Activated naive CD4-positive, alpha-beta T cell treated with anti-CD3 and anti-CD28 coated beads, Interleukin-2, amount 10 ng/mL, durations not matched to agents 7 days and 5 days (primary cell): Measurements from ENCODE around the gene DDX56.
A peak's percentile ranks its signal among the peaks of the same experiment; 100 is the strongest.

Source experiments
- CTCF ChIA-PET: fragments of 350-600 bp; sonication (Branson Sonifier 250); formaldehyde crosslinking; loops from one replicate; lab custom pipeline; 2021; ENCODE audit warnings: antibody characterized with exemption; lab: Charles Lee
- DNase-seq: peaks from one replicate; pipeline ENCODE4 v3.0.0-alpha.2; 2020
- H3K27ac Mint-ChIP-seq: one replicate; pipeline ENCODE4 v1.8.0; 2021; ENCODE audit warnings: mild to moderate bottlenecking, moderate library complexity, mixed read lengths
- H3K27me3 Mint-ChIP-seq: one replicate; pipeline ENCODE4 v1.8.0; 2021; ENCODE audit warnings: mild to moderate bottlenecking, mixed read lengths
- H3K36me3 Mint-ChIP-seq: one replicate; pipeline ENCODE4 v1.8.0; 2021; ENCODE audit warnings: mixed read lengths
- H3K4me1 Mint-ChIP-seq: one replicate; pipeline ENCODE4 v1.8.0; 2021; ENCODE audit warnings: mixed read lengths
- H3K4me3 Mint-ChIP-seq: one replicate; pipeline ENCODE4 v1.8.0; 2021; ENCODE audit warnings: mild to moderate bottlenecking, moderate library complexity, mixed read lengths
- H3K9me3 Mint-ChIP-seq: one replicate; pipeline ENCODE4 v1.8.0; 2021; ENCODE audit warnings: mixed read lengths

DDX56 gene

DNA sequence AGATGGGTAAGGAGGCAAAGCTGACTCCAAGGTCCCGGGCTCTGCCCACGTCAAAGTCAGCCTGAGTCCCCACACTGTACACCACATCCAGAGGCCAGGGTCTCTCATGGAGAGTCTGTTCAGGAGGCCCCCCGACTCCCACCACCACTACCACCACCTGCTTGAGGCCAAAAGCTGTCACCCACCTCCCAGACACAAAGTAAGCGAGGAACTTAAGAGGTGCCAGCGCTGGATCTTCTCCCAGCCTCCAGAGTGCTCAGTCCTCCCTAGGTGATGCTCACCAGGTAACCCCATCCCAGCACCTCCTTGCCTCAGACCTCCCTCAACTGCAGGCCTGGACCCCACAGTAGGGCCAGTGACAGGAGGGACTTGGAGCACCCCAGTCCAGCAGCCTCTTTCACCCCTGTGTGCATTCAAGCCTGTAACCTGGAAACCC, 33.1 kb downstream of the DDX56 start:
- CTCF ChIA-PET: no interaction called here
- Mint-ChIP-seq H3K27ac (no peak overlapping the region), H3K27me3 (no peaks in the 10 kb centered on the region), H3K4me3 (no peak overlapping the region), H3K4me1 (no peaks in the 10 kb centered on the region), H3K36me3 (no peaks in the 10 kb centered on the region), H3K9me3 (no peaks in the 10 kb centered on the region)
- DNase-seq: no peak

DNA sequence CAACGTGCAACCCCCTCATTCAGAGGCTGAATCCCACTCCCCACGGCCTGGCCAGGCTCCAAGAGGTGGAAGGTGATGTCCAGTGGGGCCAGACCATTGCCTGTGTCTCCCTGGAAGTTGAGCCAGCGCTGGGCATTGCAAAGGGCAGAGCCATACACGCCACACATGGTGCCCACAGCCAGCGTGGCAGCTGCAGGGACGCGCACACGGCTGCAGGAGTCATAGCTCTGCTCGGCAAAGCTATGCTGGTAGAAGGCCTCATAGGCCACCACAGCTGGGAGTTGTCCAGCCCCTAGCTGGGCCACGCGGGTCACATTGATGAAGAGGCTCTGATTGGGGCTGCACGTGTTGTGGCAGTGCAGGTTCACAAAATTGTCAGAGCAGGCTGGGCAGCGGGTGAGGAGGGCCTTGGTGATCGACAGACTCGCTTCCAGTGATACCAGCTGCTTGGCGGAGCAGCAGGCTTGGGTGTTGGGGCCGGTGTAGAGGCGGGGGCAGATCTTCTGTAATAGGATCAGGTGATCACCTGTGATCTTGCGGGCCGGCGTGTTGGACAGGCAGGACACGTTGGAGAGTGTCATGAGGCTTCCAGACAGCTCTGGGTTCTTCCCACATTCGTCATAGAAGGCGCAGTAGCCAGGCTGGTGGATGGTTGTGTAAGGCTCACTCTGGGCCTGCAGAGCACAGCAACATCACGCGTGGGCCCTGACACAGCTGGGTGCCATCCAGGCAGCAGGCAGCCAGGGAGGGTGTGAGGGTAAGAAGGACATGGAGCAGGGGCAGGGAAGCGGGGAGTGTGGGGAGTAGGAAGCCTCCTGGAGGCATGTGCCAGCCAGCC, 33.8 kb downstream of the DDX56 start:
- H3K27me3 Mint-ChIP-seq: no peaks in the 10 kb centered on the region
- CTCF ChIA-PET: no interaction called here

DNA sequence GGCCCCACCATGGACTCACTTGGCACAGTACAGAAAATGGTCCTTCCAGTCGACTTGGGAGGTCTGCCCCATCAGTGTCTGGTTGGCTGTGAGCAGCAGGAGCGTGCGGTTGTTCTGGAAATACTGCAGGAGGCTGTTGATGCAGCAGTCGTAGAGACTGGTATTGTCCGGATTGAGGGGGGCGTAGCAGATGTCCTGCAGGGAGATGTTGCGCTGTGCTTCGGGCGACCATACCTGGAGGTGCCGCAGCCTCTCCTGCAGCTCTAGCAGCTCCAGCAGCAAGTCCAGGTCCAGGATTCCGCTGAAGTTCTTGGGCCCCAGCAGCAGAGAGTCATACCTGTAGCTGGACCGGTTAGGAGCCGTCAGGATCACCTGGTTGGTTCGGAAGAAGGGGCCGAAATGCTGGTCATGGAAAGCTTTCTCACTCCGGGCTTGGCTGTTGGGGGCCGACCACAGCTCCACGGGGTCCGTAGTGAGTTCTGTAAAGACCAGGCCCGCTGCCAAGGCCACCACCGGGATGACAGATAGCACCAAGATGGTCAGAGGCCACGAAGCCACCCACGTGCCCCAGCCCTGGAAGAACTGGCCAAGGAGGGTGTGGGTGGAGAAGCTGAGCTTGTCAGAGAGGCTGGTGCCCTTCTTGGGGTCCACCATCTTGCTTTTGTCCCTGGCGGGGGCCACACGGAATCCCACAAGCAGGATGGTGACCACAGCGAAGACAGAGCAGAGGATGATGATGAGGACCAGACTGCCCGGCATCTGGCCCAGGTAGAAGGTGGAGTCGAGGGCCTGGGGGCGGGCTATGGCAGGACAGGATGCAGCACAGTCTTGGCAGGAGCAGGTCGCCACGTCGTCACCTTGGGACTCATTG, 34.7 kb downstream of the DDX56 start:
- H3K36me3 Mint-ChIP-seq: no peaks in the 10 kb centered on the region
- no peaks in the 10 kb centered on the region for H3K9me3 Mint-ChIP-seq
- DNase-seq: no peak
- no peaks in the 10 kb centered on the region for H3K4me1 Mint-ChIP-seq
- no peaks in the 10 kb centered on the region for H3K27me3 Mint-ChIP-seq
- no peak overlapping the region for H3K27ac Mint-ChIP-seq
- CTCF ChIA-PET: interaction anchor here (1.4 kb wide), 1 partner anchor 26 kb away, joined by 4 read pairs; no protein-coding TSS in a partner anchor
- H3K4me3 Mint-ChIP-seq: no peak overlapping the region

More for the DNA sequence above, 33.8 kb downstream of the DDX56 start:
- no peaks in the 10 kb centered on the region for H3K36me3 Mint-ChIP-seq
- no peaks in the 10 kb centered on the region for H3K4me1 Mint-ChIP-seq
- no peak overlapping the region for H3K4me3 Mint-ChIP-seq
- DNase-seq: no peak
- H3K9me3 Mint-ChIP-seq: no peaks in the 10 kb centered on the region
- H3K27ac Mint-ChIP-seq: no peak overlapping the region

DNA sequence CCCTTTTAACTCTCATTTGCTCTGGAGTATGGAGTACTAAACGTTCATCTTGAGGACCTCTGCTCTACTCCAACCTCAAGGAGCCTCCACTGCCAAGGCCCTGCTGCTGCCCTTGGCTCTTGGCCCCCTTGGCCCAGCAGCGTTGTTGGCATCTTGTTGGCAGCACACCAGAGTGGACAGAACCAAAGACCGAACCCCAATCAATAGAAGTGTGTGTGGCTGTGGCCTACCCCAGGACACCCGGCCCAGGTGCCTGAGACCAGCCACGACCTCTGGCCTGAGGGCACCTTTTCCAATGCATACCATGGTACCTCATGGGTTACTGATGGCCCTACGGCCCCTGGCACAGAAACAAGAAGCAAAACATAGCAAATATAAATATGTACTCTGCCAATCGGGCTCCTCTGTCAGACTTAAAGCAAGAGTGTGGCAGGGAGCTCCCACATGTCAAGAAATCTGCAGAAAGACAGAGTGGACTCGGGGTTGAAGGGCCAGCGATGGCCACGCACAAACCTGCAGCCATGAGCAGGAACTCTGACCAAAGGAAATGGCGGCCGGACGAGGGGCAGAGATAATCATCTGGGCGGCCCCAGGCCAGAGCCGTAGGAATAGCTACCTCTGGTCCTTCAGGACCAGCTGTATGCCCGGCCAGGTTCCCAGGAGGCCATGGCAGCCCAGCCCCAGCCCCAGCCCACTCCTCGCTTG, 35.5 kb downstream of the DDX56 start:
- no peaks in the 10 kb centered on the region for H3K36me3 Mint-ChIP-seq

DNA sequence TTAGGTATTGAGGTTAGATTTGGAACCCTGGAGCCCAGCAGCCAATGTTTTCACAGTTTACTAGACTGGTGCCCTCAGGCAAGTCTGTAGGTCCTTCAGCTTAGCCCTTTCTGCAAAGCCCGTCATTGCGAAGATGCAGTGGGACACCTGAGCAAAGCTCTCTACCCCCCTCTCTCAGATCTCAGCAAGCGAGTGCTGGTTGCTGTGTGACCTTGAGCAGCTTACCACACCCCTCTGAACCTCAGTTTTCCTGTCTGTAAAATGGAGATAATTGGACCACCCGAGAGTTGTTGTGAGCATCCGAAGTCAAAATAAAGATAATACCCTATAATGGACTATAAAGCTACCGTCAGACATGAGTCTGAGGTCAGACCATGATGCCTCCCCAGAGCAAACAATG, 36.3 kb downstream of the DDX56 start:
- Mint-ChIP-seq H3K27me3 (peaks cover 3% of the 10 kb centered on the region), H3K9me3 (no peaks in the 10 kb centered on the region), H3K36me3 (no peaks in the 10 kb centered on the region), H3K27ac (no peak overlapping the region), H3K4me3 (no peak overlapping the region), H3K4me1 (no peaks in the 10 kb centered on the region)
- DNase-seq: peak; percentile 4
- CTCF ChIA-PET: interaction anchor here (0.6 to 1.4 kb wide), 2 partner anchors 28 to 40 kb away, joined by 3 to 4 read pairs; no protein-coding TSS in a partner anchor

More for the DNA sequence above, 35.5 kb downstream of the DDX56 start:
- CTCF ChIA-PET: interaction anchor here (1.4 kb wide), 1 partner anchor 27 kb away, joined by 4 read pairs; no protein-coding TSS in a partner anchor
- H3K27me3 Mint-ChIP-seq: peaks cover 2% of the 10 kb centered on the region
- no peaks in the 10 kb centered on the region for H3K4me1 Mint-ChIP-seq
- no peak overlapping the region for H3K27ac Mint-ChIP-seq
- DNase-seq: no peak
- H3K4me3 Mint-ChIP-seq: no peak overlapping the region
- no peaks in the 10 kb centered on the region for H3K9me3 Mint-ChIP-seq

DNA sequence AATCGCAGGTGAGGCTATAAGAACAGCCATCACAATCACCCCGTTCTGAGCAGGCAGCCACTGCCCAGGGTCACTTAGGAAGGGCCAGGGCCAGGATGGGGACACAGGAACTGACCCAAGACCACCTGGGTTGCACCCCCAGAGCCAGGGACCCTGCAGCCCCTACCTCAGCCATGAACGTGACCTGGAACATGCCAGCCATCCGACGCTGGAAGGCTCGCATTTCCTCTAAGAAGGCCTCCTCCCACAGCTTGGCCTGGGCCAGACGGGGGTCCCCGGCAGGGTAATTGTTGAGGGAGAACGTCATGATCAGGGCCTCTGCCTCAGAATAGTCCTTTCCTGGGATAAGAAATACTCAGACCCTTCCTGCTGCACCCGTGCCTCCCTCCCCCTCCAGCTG, 37.6 kb downstream of the DDX56 start:
- H3K9me3 Mint-ChIP-seq: no peaks in the 10 kb centered on the region
- no peaks in the 10 kb centered on the region for H3K36me3 Mint-ChIP-seq
- no peak overlapping the region for H3K4me3 Mint-ChIP-seq
- no peak for DNase-seq
- no peak overlapping the region for H3K27ac Mint-ChIP-seq
- H3K4me1 Mint-ChIP-seq: peaks cover 2% of the 10 kb centered on the region
- peaks cover 6% of the 10 kb centered on the region for H3K27me3 Mint-ChIP-seq
- CTCF ChIA-PET: interaction anchor here (1.0 kb wide), 1 partner anchor 21 kb away, joined by 3 read pairs; no protein-coding TSS in a partner anchor

DNA sequence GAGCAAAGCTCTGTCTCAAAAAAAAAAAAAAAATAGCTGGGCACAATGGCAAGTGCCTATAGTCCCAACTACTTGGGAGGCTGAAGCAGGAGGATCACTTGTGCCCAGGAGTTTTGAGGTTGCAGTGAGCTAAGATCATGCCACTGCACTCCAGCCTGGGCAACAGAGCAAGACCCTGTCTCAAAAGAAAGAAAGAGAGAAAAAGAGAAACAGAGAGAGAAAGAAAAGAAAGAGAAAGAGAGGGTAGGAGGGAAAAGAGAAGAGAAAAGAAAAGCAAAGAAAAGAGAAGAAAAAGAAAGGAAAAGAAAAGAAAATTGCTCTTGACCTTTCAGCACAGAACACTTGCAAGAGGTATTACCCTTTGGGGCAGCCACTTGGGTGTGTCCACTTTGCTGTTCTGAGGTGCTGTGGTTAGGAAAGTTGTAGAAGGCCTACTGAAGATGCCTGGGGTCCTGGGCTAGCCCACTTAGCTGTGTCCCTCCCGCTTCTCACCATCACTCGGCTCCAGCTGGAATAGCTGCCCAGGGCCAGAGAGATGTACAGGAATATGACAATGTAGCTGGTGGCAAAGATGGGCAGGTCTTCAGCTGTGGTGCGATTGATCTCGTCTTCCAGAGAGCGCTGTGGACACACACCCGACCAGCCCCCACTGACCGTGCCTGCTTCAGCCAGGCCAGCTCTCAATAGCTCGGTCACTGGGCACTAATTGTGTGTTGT, 38.2 kb downstream of the DDX56 start:
- Mint-ChIP-seq H3K4me1 (peaks cover 4% of the 10 kb centered on the region), H3K9me3 (no peaks in the 10 kb centered on the region), H3K27ac (no peak overlapping the region), H3K36me3 (no peaks in the 10 kb centered on the region), H3K27me3 (peaks cover 12% of the 10 kb centered on the region), H3K4me3 (no peak overlapping the region)
- no peak for DNase-seq
- CTCF ChIA-PET: interaction anchor here (0.6 to 3.1 kb wide), 8 partner anchors 10 to 602 kb away, joined by 3 to 21 read pairs (median 3); no protein-coding TSS in a partner anchor

DNA sequence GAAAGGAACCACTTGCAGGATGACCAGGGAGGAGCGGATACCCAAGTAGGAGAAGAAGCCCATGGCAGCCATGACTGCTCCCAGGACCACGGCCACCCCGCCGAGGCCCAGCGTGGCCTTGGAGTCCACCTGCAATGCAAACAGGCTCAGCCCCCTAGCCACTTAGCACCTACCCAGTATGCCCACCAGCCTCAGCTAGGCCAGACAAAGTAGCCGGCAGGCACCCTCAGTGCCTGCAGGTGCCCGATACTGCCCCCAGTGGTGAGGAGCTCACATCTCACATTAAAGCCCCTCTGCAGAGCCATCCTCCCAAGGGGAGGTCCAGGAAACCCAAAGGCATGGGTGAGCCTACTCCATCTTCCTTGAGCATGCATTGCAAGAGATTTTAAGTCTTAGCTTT, 39.2 kb downstream of the DDX56 start:
- peaks cover 12% of the 10 kb centered on the region for H3K27me3 Mint-ChIP-seq
- H3K36me3 Mint-ChIP-seq: no peaks in the 10 kb centered on the region
- H3K4me3 Mint-ChIP-seq: no peak overlapping the region
- no peaks in the 10 kb centered on the region for H3K9me3 Mint-ChIP-seq
- peaks cover 4% of the 10 kb centered on the region for H3K4me1 Mint-ChIP-seq
- DNase-seq: peak; percentile 66
- CTCF ChIA-PET: interaction anchor here (0.7 to 3.1 kb wide), 13 partner anchors 9 to 603 kb away, joined by 3 to 21 read pairs (median 4); partner anchors contain the start of gene MYL7
- H3K27ac Mint-ChIP-seq: no peak overlapping the region

- Mint-ChIP-seq H3K36me3 (no peaks in the 10 kb centered on the region), H3K4me1 (peaks cover 4% of the 10 kb centered on the region), H3K27ac (no peak overlapping the region), H3K27me3 (peaks cover 12% of the 10 kb centered on the region), H3K9me3 (peaks cover under 1% of the 10 kb centered on the region), H3K4me3 (no peak overlapping the region)
- CTCF ChIA-PET: interaction anchor here (0.7 to 3.1 kb wide), 12 partner anchors 9 to 392 kb away, joined by 3 to 21 read pairs (median 4); partner anchors contain the start of gene MYL7
- no peak for DNase-seq
These were observed 39.6 kb downstream of the DDX56 start for GRCh38 chr7:44534087-44534486.

DNA sequence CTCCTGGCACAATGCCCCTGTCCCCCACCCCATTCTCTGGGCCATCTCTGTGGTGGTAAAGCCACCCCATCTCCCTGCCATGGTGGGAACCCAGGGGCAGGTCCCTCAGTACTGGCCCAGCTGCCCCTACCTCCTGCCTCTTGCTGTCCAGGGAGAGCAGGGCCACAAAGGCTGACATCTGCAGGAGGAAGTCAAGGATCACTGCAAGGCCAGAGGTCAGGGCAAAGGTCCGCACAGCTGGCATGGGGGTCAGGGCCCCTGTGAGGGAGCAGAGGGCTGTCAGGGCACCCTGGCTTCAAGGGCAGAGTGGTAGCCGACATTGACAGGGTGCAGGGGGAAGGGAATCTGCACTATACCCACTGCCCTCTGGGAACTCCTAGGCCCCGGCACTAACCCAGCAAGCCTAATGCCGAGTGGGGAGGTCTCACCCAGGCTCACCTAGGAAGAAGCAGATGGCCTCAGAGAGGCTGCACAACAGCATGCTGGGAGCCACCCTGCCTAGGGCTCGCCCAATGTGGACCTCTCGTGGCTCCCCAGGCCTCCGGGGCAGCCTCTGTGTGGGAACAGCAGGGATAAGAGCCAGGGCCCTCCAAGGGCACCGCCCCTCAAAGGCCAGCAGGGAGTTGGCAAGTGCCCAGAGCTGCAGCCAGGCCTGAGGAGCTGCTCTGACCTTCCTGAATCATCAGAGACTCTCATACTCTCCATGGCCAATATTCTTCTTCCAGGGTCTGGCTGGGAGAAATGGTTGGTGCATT, 40.2 kb downstream of the DDX56 start:
- Mint-ChIP-seq H3K4me1 (peaks cover 4% of the 10 kb centered on the region), H3K9me3 (peaks cover 2% of the 10 kb centered on the region), H3K36me3 (no peaks in the 10 kb centered on the region), H3K4me3 (no peak overlapping the region), H3K27ac (no peak overlapping the region), H3K27me3 (peaks cover 12% of the 10 kb centered on the region)
- no peak for DNase-seq
- CTCF ChIA-PET: interaction anchor here (1.4 to 3.1 kb wide), 4 partner anchors 9 to 33 kb away, joined by 5 to 21 read pairs (median 8); no protein-coding TSS in a partner anchor

GRCh38 chr7:44531421-44532380, 42.0 kb downstream of the DDX56 start:
- Mint-ChIP-seq H3K9me3 (peaks cover 2% of the 10 kb centered on the region), H3K36me3 (no peaks in the 10 kb centered on the region), H3K27ac (no peak overlapping the region), H3K4me1 (peaks cover 4% of the 10 kb centered on the region), H3K27me3 (peaks cover 12% of the 10 kb centered on the region), H3K4me3 (no peak overlapping the region)
- CTCF ChIA-PET: no interaction called here
- DNase-seq: no peak

GRCh38 chr7:44530990-44531389, 42.7 kb downstream of the DDX56 start:
- Mint-ChIP-seq H3K4me3 (no peak overlapping the region), H3K4me1 (peaks cover 4% of the 10 kb centered on the region), H3K9me3 (peaks cover 4% of the 10 kb centered on the region), H3K36me3 (no peaks in the 10 kb centered on the region), H3K27ac (no peak overlapping the region), H3K27me3 (peaks cover 14% of the 10 kb centered on the region)
- DNase-seq: no peak
- CTCF ChIA-PET: no interaction called here
